ENCODE data around the gene NPTXR. TPM values are rescaled to one million over a fixed set of nuclear protein-coding genes. Genes with fewer than 3 reads are reported as not detected.

NPTXR gene
- total RNA-seq, 1 experiment from 2014 or later = 0.03 TPM

DNA sequence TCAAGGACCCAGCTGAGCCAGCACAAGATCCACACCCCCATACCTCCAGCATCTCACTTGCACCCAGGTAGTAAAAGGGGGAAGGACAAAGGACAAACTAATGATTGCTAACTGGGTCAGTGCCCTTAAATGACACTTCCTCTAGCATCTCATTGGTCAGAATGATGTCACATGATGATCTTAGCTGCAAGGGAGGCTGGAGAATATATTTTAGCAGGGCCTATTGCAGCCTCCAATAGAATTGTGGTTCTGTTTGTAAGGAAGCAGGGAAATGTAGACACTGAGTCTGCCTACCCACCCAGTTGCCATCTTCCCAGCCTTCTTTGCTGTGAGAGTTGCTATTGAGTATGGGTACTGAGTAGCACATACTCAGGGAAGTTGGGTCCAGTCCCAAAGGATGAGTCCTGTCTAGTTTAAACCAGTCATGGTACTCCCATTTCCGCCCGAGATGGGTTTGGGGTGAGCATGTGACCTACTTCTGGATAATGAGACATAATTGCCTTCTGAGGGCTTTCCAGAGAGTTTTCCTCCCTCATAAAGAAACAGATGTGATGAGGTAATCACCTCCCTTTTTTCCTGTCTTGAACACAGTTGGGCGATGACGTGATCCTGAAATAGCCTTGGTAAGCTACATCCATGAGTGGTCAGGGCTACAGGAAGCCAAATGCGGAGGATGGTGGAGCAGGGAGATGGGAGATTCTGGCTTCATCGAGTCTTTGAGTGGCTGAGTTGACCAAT, 44.4 kb downstream of the NPTXR start:
- DNase-seq (ENCODE audit: low spot score) = no peak

GRCh38 chr22:38798496-38798895, 45.3 kb downstream of the NPTXR start:
- DNase-seq (ENCODE audit: low spot score) = no peak

DNA sequence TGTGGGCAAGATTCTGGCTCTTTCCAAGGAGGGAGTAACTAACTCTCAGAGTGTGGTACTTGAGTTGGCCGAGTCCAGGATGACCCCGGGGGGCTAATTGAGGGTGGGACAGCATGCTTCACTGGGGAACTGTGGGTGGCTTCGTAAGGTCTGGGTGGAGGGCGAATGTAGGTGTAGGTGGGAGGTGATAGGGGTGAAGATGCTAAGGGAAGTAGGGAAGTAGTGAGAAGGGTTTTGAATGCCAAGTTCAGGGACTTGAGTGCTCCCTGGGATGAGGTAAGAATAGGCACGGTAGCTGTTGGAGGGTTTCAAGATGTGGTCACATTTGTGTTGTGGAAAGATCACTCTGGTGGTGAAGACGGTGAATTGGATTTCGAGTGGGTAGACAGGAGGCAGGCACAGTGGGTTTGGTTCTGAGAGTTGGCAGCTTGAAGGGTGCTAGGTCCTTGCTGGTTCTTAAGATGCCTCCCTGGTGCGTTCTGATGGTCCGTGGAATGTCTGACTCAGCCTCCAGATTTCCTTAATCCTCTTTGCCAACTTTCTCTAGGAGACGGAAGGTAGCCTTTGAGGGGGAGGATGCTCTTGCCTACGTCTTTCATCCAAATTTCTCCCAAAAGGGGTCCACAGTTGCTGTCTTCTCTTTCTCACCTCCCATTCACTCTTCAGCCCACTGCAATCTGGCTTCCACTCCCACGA, 47.4 kb downstream of the NPTXR start:
- DNase-seq (ENCODE audit: low spot score) = no peak

DNA sequence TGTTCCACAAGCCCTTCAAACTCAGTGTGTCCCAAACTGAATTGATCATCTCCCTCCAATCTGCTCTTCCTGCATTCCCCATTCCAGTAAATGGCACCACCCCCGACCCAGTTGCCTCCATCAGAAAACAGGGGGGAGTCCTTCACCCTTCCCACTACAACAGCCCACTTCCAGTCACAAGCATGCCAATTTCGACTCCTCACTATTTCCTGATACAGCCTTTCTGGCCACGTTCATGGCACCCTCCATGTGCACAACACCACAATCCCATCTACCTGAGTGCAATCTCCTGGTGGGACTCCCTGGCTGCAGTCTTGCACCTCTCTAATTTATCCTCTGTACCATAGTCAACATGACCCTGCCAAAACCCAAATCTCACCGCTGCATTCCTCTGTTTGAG, 48.3 kb downstream of the NPTXR start:
- no peak for DNase-seq (ENCODE audit: low spot score)

DNA sequence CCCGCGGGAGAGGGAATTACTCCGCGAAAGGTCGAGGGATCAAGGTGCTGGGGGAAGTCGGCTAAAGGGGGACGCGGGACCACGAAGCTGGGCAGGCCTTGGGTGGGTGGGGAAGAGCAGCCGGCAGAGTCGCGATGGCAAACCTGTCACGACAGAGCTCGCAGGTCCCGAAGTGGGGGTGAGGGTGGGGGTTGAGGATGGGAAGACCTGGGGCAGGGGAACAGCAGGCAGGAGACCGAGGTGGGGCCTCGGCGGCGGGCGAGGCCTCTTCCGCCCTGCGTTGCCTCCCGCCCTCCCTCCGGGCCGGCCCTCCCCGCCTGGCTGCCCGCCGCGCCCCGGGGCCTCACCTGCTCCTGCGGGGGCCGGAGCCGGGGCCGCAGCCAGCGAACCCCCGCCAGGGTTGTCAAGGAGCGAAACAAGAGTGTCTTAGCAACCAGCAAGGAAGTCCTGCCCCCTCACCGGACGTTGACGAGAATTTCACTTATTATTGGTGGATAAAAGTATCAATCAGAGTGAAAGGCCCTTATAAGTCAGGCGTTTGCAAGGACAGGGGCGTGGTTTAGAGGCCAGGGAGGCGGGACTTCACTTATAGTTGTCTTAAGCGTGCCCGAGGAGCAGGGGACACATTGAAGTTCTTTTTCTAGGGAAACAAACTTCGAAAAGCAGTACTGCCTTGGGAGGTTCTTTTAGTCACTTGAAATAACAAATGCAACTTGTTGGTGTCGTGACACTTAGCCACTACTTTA, 49.9 kb downstream of the NPTXR start, which contains the start of gene DNAL4:
TSS of gene DNAL4 (minus strand) at position 423 of the 746 bp plus-strand sequence. CDS start 11,412 bp downstream, outside the sequence.
- peak; percentile 91 for DNase-seq (ENCODE audit: low spot score)

DNA sequence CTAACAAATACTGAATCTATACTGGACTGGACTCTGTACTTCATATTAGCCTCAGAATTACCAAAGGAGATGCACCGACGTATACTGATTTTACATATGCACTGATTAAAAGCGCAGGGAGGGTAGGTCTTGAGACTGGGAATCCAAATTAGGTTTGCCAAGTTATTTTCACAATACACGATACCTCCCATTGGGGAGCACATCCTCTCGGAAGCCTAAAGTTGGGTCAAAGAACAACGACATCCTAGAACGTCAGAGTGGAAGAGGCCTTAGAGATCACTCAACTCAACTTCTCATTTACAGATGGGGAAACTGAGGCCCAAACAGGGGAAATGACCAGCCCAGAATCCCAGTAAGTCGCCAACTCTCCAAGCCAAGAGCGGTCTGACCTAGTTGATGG, 50.5 kb downstream of the NPTXR start:
- DNase-seq (ENCODE audit: low spot score) = peak; percentile 3

DNA sequence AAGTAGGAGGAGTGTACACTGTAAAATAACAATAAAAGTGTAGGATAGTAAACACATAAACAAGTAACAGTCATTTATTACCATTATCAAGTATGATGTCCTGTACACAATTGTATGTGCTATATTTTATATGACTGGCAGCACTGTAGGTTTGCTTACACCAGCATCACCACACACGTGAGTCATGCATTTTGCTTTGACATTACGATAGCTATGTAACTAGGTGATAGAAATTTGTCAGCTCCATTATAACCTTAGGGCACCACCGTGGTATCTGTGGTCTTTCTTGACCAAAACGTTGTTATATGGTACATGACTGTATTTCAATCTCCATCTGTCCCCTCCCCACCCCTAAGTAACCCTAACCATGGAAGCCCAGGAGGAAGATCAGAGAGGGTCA, 51.0 kb downstream of the NPTXR start:
- DNase-seq (ENCODE audit: low spot score) = no peak

GRCh38 chr22:38789606-38790005, 54.2 kb downstream of the NPTXR start:
- DNase-seq (ENCODE audit: low spot score) = no peak

DNA sequence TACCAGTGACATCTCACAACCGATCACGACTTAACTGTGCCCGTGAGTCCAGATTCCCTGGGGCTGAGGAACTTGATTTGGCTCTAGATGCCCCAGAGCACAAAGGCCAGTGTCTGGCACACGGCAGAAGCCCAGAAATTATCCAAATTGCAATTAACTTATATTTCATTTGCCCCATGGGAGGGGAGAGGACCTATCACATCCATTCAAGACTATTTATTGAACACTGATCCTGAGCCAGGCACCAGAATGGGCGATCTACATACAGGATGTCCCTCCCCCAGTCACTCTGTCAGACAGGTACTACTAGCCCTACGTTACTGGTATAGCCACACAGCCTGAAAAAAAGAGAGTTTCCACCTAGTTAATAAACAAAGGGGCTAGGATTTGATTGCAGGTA, 55.0 kb downstream of the NPTXR start:
- DNase-seq (ENCODE audit: low spot score) = no peak

DNA sequence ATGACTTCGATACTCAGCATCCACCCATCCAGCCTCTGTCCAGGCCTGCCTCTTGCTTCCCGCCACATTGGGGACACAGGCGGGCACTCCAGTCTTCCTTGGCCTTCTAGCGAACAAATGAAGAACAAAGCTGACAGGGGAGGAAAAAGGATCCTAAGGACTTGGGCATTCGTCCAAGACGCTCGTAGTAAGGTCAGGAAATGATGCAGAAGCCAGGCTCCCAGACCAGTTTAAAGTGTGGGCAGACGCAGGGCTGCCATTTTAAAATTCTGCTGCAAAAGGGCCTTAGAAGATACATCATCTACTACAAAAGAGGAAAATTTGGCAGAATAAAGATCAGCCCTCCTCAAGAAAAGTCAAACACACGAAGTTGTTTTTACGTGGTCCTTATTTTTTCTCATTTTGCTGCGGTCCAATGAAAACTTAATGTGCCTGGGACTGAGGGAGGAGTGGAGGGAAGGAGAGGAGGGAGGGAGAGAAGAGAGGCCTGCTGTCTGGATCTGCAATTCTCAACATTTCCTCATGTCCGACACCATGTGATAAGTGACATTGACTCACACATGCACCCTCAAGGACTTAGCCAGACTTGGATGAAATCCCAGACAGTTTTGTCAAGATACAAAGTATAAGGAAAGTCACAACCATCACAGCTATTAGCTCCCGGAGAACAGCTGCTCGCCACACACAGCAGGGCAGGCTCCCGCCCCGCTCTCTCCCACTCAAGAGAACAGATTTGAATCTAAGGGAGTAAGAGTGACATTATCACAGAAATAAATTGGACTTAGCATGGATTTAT, 55.6 kb downstream of the NPTXR start:
- no peak for DNase-seq (ENCODE audit: low spot score)

- no peak for DNase-seq (ENCODE audit: low spot score)
These were observed 57.2 kb downstream of the NPTXR start for GRCh38 chr22:38786631-38787030.

DNA sequence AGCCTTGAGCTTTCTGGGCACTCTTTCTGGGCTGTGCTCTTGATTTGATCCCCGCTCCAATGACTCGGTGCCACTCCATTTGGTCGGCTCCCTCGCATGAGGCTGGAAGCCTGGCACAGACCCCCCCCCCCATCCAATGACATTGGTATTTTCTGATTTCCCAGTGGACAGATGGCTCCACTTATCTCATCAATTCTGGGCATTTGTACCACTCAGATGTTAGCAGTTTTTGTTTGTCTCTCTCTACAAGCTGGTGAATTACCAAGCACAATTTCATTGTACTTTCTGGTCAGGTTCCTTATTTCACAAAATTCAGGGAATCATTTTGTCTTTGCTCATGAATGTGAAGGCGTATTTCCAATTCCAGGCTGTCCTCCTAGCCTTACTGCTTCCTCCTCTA, 59.0 kb downstream of the NPTXR start:
- no peak for DNase-seq (ENCODE audit: low spot score)

DNA sequence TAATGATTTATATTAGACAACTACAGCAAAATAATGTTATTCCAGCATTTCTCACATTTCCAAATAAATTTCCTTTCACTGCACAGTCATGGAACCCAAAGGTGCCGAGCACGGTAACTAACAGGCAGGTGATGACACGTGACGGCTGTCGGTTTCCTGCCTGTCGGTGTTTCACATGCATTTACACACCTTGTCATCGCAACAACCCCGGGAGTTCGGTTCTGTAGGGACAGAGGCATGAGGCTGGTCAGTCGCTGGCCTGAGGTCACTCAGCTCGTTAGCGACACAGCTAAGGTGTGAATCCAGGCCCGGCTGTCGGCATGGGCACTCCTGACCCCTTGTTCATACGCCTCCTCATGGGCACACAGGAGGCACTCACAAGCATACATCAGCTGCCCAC, 59.8 kb downstream of the NPTXR start:
- no peak for DNase-seq (ENCODE audit: low spot score)

DNA sequence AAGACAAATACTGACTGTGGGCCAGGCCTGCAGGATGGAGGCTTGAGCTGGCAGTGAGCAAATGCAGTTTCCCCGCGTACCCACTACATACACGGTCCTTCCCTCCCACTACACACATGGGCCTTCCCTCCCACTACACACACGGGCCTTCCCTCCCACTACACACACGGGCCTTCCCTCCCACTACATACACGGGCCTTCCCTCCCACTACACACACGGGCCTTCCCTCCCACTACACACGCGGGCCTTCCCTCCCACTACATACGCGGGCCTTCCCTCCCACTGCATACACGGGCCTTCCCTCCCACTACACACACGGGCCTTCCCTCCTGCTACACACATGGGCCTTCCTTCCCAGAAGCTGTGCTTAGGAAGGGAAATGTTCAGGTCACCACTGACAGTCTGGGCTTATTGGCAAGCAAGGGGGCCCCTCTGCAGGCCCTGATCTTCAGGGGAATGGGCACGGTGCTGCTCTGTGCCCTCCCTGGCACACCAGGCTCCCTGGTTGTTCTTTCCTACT, 60.7 kb downstream of the NPTXR start:
- DNase-seq (ENCODE audit: low spot score) = no peak

DNA sequence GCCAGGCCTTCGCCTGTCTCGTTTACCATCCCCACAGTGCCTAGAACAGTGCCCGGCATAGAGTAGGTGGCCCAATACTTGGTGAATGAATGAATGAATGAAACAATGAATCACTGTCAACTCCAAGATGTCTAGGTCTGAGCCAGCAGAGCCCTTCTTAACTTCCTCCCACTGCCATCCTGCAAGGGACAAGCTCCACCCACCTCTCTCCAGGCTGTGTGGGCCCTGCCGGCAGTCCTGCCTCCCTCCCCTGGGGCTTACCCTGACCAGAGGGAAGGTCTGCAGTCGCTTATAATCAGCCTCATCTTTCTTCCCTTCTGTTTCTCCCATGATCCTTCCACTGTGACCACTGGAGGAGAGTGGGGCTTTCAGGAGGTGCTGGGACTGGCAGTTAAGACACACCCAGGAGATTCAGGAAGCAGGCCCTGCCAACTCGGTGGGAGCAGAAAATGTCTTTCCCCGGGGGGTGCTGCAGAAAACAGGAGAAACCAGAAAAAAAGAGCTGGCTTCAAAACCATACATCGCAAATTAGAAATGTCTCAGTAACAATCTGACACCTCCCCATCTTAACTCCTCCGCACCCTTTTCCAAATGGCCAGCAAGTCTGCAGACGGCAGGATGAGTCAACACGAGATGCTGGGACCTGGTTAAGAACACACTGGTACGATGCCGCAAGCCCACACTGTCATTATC, 61.3 kb downstream of the NPTXR start:
- no peak for DNase-seq (ENCODE audit: low spot score)

GRCh38 chr22:38781033-38781432, 62.8 kb downstream of the NPTXR start:
- DNase-seq (ENCODE audit: low spot score) = no peak

- DNase-seq (ENCODE audit: low spot score) = no peak
These were observed 66.6 kb downstream of the NPTXR start for GRCh38 chr22:38777087-38777671.

DNA sequence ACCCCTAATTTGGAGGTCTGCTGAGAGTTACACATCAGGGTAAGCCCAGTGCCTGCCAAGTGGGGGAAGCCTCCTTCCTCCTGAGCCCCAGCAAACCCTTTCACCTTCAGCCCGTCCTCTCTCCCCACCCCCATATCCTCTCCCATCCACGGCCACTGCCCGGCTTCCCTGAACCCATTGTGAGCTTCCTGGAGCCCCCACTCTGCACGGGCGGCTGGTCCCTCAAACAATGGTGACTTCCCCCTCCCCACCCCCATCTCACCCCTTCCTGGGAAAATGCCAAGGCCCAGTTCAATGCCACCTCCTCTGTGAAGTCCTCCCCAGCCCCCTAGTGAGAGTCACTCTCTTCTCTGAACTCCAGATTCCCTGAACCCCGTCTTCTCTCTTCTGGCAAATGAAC, 67.7 kb downstream of the NPTXR start:
- no peak for DNase-seq (ENCODE audit: low spot score)

DNA sequence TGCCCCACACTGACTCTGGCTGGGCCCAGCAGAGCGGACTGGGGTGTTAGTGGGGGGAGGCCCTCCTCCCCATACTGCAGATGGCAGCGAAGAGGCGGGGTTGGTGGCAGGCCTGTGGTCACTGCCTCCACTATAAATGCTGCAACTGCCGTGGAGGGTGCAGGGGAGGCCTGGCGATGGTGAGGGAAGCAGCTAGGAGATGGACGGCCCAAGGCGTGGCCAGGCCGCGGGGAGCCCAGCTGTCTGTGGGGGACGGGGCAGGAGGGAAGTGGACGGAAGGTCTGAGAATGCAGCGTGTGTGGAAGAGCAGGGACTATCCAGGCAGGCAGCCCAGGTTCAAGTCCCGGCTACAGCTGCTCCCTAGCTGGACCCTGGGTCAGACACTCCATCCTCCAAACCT, 68.2 kb downstream of the NPTXR start:
- no peak for DNase-seq (ENCODE audit: low spot score)

DNA sequence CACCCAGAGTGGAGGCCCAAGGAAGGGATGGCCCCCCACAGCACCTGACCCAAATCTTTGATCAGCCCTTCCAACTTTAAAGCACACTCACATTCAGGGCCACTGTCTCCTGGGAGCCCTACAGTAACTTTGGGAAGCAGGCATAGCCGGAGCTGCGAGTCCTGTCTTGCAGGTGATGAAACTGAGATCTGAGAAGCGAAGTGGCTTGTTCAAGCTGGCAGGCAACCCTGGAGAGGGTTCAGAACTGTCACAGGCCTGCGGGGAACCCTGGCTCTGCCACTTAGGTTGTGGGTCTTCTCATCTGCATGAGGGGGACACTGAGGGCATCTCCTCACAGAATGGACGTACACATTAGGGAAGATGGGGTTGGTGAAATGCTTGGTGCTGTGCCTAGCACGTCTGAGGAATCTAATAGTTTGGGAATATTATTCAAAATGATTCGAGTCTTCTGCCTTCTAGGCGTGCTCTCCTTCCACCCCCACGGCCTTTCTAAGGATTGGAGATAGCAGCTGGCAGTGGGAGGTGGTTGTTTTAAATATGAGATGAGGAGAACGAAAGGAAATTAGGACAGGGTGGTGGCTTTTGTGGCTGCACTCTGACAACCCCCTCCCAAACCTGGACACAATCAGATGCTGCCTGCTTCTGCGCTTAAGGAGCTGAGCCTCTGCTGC, 69.2 kb downstream of the NPTXR start:
- DNase-seq (ENCODE audit: low spot score) = no peak

Measured in HT-29 (cell line).